ENCODE measurements around the gene CUX1. TPM values are rescaled to one million over a fixed set of nuclear protein-coding genes. Genes with fewer than 3 reads are reported as not detected.

CUX1 gene
- total RNA-seq, 1 experiment from 2014 or later, result 54.8 TPM

- no TSS peak for BruUV-seq (replicated peaks)
Measured at GRCh38 chr7:102096012-102096332, 278.5 kb downstream of the CUX1 start.

GRCh38 chr7:102096706-102097427 is 279.4 kb downstream of the CUX1 start:
- Mint-ChIP-seq H3K36me3 (ENCODE audit: insufficient read depth, unreplicated experiment) (no peaks in the 10 kb centered on the region), H3K27me3 (ENCODE audit: unreplicated experiment) (no peaks in the 10 kb centered on the region), H3K27ac (ENCODE audit: unreplicated experiment) (no peak overlapping the region), H3K9me3 (ENCODE audit: low read depth, unreplicated experiment) (no peaks in the 10 kb centered on the region), H3K4me1 (ENCODE audit: low read depth, unreplicated experiment) (no peaks in the 10 kb centered on the region), H3K4me3 (ENCODE audit: low read depth, unreplicated experiment) (no peak overlapping the region)
- BruUV-seq (replicated peaks), result no TSS peak
- DNase-seq, result no peak
- CTCF ChIA-PET, result interaction anchor here (0.5 kb wide), 1 partner anchor 34 kb away, joined by 3 read pairs; no protein-coding TSS in a partner anchor
- intact Hi-C loops (cut with micrococcal nuclease; ENCODE audit: unreplicated experiment), result no loop called here
- no peak for TF ChIP-seq CTCF (IDR thresholded peaks at IDR 0.05; ENCODE audit: unreplicated experiment)

More at GRCh38 chr7:102096012-102096332, 278.5 kb downstream of the CUX1 start:
- CTCF ChIA-PET, result no interaction called here
- H3K27ac Mint-ChIP-seq (ENCODE audit: unreplicated experiment), result no peak overlapping the region
- no peaks in the 10 kb centered on the region for H3K4me1 Mint-ChIP-seq (ENCODE audit: low read depth, unreplicated experiment)
- intact Hi-C loops (cut with micrococcal nuclease; ENCODE audit: unreplicated experiment), result no loop called here
- DNase-seq, result no peak
- no peaks in the 10 kb centered on the region for H3K27me3 Mint-ChIP-seq (ENCODE audit: unreplicated experiment)
- no peak overlapping the region for H3K4me3 Mint-ChIP-seq (ENCODE audit: low read depth, unreplicated experiment)
- no peak for TF ChIP-seq CTCF (IDR thresholded peaks at IDR 0.05; ENCODE audit: unreplicated experiment)
- H3K9me3 Mint-ChIP-seq (ENCODE audit: low read depth, unreplicated experiment), result no peaks in the 10 kb centered on the region
- no peaks in the 10 kb centered on the region for H3K36me3 Mint-ChIP-seq (ENCODE audit: insufficient read depth, unreplicated experiment)

GRCh38 chr7:102097601-102098161 is 280.3 kb downstream of the CUX1 start:
- no peaks in the 10 kb centered on the region for H3K36me3 Mint-ChIP-seq (ENCODE audit: insufficient read depth, unreplicated experiment)
- CTCF ChIA-PET, result interaction anchor here (0.7 kb wide), 1 partner anchor 495 kb away, joined by 3 read pairs; no protein-coding TSS in a partner anchor

GRCh38 chr7:102098986-102099385 is 281.6 kb downstream of the CUX1 start:
- DNase-seq, result no peak
- intact Hi-C loops (cut with micrococcal nuclease; ENCODE audit: unreplicated experiment), result no loop called here
- CTCF ChIA-PET, result no interaction called here
- TF ChIP-seq CTCF (IDR thresholded peaks at IDR 0.05; ENCODE audit: unreplicated experiment), result no peak
- Mint-ChIP-seq H3K9me3 (ENCODE audit: low read depth, unreplicated experiment) (no peaks in the 10 kb centered on the region), H3K4me3 (ENCODE audit: low read depth, unreplicated experiment) (no peak overlapping the region), H3K4me1 (ENCODE audit: low read depth, unreplicated experiment) (no peaks in the 10 kb centered on the region), H3K27me3 (ENCODE audit: unreplicated experiment) (no peaks in the 10 kb centered on the region), H3K36me3 (ENCODE audit: insufficient read depth, unreplicated experiment) (no peaks in the 10 kb centered on the region), H3K27ac (ENCODE audit: unreplicated experiment) (no peak overlapping the region)
- no TSS peak for BruUV-seq (replicated peaks)

More at GRCh38 chr7:102097601-102098161, 280.3 kb downstream of the CUX1 start:
- Mint-ChIP-seq H3K27ac (ENCODE audit: unreplicated experiment) (no peak overlapping the region), H3K4me1 (ENCODE audit: low read depth, unreplicated experiment) (no peaks in the 10 kb centered on the region), H3K9me3 (ENCODE audit: low read depth, unreplicated experiment) (no peaks in the 10 kb centered on the region), H3K27me3 (ENCODE audit: unreplicated experiment) (no peaks in the 10 kb centered on the region), H3K4me3 (ENCODE audit: low read depth, unreplicated experiment) (no peak overlapping the region)
- no TSS peak for BruUV-seq (replicated peaks)
- intact Hi-C loops (cut with micrococcal nuclease; ENCODE audit: unreplicated experiment), result no loop called here
- DNase-seq, result no peak
- TF ChIP-seq CTCF (IDR thresholded peaks at IDR 0.05; ENCODE audit: unreplicated experiment), result no peak
